Chondrocyte (in vitro differentiated cells): ENCODE data around the gene SRSF2. TPM values are rescaled to one million over a fixed set of nuclear protein-coding genes. Genes with fewer than 3 reads are reported as not detected.
"Not testable (repeated sequence)": the region's sequence is repeated elsewhere in the genome, so short reads cannot be mapped to it uniquely, and the experiment has no call there.

Source experiments
- DNase-seq: peaks from one replicate; pipeline ENCODE4 v3.0.0; 2021; ENCODE audit warnings: mixed read lengths, low spot score
- H3K27ac Mint-ChIP-seq: one replicate; pipeline ENCODE4 v1.8.0; 2021; ENCODE audit warnings: mild to moderate bottlenecking, moderate library complexity, mixed read lengths; ENCODE audit not compliant: unreplicated experiment
- H3K27me3 Mint-ChIP-seq: 2 replicates; pipeline ENCODE4 v1.8.0; 2021; ENCODE audit warnings: low read depth, mixed read lengths
- H3K36me3 Mint-ChIP-seq: 2 replicates; pipeline ENCODE4 v1.8.0; 2021; ENCODE audit warnings: low read depth, mixed read lengths
- H3K4me1 Mint-ChIP-seq: 2 replicates; pipeline ENCODE4 v1.8.0; 2021; ENCODE audit warnings: low read depth, mild to moderate bottlenecking, mixed read lengths
- H3K4me3 Mint-ChIP-seq: one replicate; pipeline ENCODE4 v1.8.0; 2021; ENCODE audit warnings: mild to moderate bottlenecking, moderate library complexity, mixed read lengths; ENCODE audit not compliant: unreplicated experiment
- H3K9me3 Mint-ChIP-seq: 2 replicates; pipeline ENCODE4 v1.8.0; 2021; ENCODE audit warnings: low read depth, mixed read lengths
- total RNA-seq: library from RNA; stranded (reverse); gene quantifications from 3 replicates; pipeline ENCODE4 v1.2.1, GENCODE V29; 2021
- TF ChIP-seq, protein P1 (sequence below): fragments of 200-600 bp; sonication (generic); IDR thresholded peaks from 2 replicates; pipeline ENCODE4 v1.5.0; 2021; ENCODE audit warnings: antibody characterized with exemption, mild to moderate bottlenecking, moderate library complexity

Gene SRSF2
- total RNA-seq, 1 donor from 2014 or later, result 94.4 TPM

DNA sequence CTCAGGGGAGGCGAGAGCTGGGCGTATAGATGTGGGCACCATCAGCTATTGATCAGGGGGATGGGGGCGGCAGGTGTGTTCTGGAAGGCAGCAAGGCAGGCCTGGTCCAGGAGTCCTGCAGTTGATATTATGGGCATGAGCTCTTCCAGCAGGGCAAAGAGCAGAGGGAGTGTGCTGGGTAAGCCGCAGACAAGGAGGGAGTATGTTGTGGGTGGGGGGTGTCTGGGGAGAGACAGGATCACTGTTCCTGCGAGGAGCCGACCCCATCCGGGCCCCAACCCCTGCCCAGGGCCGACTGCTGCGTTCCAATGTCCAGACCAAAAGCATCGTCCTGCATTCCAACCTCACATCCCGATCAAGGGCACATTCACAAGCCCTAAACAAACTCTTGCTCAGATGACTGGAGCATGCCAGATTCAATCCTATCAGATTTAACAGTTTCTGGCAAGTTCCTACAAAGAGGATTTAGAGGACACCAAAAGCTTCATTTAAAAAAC is 35.6 kb downstream of the SRSF2 start:
- Mint-ChIP-seq H3K4me3 (peak overlapping the region; percentile 64), H3K9me3 (no peaks in the 10 kb centered on the region), H3K27me3 (no peaks in the 10 kb centered on the region), H3K4me1 (peaks cover 74% of the 10 kb centered on the region), H3K36me3 (no peaks in the 10 kb centered on the region), H3K27ac (peak overlapping the region; percentile 97)
- no peak for DNase-seq
- TF ChIP-seq, protein P1, sequence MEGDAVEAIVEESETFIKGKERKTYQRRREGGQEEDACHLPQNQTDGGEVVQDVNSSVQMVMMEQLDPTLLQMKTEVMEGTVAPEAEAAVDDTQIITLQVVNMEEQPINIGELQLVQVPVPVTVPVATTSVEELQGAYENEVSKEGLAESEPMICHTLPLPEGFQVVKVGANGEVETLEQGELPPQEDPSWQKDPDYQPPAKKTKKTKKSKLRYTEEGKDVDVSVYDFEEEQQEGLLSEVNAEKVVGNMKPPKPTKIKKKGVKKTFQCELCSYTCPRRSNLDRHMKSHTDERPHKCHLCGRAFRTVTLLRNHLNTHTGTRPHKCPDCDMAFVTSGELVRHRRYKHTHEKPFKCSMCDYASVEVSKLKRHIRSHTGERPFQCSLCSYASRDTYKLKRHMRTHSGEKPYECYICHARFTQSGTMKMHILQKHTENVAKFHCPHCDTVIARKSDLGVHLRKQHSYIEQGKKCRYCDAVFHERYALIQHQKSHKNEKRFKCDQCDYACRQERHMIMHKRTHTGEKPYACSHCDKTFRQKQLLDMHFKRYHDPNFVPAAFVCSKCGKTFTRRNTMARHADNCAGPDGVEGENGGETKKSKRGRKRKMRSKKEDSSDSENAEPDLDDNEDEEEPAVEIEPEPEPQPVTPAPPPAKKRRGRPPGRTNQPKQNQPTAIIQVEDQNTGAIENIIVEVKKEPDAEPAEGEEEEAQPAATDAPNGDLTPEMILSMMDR, result no peak

DNA sequence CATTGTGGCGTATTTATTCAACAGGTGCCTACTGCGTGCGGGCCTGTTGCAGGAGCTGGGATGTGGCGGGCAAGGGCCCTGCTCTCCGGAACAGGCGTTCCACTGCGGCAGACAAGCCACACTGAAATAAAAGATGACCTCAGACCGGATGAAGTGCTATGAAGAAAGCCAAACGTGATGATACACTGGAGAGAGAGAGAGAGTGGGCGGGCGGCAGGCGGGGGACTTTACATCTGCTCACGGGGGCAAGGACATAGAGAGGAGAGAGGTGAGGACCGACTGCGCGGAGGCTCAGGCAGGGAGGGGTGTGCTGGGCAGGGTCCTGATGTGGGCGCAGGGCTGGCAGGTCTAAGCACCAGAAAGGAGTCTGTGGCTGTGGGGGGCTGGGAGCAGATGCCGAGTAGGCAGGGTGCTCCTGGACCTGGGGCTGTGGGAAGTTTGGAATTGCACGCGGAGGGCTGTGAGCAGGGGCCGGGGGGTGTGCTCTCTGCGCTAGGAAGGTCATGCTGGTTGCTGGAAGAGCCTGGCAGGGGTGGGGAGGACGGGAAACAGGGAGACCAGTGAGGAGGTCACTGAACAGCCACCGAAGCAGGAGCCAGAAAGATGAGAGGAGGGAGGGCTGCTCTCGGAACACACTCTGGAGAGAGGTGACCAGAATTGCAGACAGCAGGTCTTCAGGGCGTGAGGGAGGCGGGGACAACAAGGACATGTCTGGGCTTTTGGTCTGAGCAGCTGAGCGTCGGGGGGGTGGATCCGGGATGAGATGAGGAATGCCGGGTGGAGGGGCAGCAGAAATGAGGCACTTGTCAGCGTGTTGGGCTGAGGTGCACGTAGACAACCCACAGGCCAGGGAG is 36.3 kb downstream of the SRSF2 start:
- TF ChIP-seq, protein P1, result no peak

DNA sequence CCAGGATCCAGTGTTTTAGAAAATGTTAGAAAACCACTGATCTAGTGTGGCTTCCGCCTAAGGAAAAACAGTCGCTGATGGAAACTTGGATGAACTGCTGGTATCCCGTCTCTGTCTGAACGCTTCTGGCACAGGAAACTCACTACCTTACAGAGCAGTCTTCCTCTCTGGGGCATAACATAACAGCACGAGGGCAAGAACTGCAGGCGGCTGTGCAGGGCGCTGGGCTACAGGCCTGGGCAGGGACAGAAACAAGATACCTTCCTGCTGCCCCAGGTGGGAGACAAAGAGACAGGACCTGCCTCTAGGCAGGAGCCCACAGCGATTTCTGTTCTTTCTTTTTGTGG is 36.9 kb downstream of the SRSF2 start:
- TF ChIP-seq, protein P1, result no peak
- Mint-ChIP-seq H3K36me3 (no peaks in the 10 kb centered on the region), H3K27me3 (no peaks in the 10 kb centered on the region), H3K4me3 (peak overlapping the region; percentile 64), H3K9me3 (no peaks in the 10 kb centered on the region), H3K27ac (peak overlapping the region; percentile 97), H3K4me1 (peaks cover 78% of the 10 kb centered on the region)
- DNase-seq, result no peak

More for the DNA sequence above, 36.3 kb downstream of the SRSF2 start:
- Mint-ChIP-seq H3K36me3 (no peaks in the 10 kb centered on the region), H3K27ac (peak overlapping the region; percentile 97), H3K27me3 (no peaks in the 10 kb centered on the region), H3K4me1 (peaks cover 76% of the 10 kb centered on the region), H3K4me3 (peak overlapping the region; percentile 64), H3K9me3 (no peaks in the 10 kb centered on the region)
- no peak for DNase-seq

DNA sequence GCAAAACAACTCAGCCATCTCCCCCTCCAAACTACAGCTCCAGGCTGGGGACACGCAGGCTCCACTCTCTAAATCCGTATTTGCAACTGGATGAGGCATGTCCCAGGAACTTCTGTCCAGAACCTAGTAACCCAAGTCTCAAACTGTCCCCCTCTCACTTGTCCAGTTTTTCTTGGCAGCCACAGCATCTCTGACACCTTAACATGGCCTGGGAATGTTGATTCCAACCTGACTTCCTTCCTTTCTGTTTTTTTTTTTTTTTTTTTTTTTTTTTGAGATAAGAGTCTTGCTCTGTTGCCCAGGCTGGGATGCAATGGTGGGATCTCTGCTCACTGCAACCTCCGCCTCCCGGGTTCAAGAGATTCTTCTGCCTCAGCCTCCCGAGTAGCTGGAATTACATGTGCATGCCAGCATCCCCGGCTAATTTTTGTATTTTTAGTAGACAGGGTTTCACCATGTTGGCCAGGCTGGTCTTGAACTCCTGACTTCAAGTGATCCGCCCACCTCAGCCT is 38.6 kb downstream of the SRSF2 start:
- not testable (repeated sequence) for H3K9me3 Mint-ChIP-seq, H3K4me3 Mint-ChIP-seq, H3K27me3 Mint-ChIP-seq, DNase-seq, H3K36me3 Mint-ChIP-seq
- Mint-ChIP-seq H3K4me1 (peaks cover 79% of the 10 kb centered on the region), H3K27ac (peak overlapping the region; percentile 78)

DNA sequence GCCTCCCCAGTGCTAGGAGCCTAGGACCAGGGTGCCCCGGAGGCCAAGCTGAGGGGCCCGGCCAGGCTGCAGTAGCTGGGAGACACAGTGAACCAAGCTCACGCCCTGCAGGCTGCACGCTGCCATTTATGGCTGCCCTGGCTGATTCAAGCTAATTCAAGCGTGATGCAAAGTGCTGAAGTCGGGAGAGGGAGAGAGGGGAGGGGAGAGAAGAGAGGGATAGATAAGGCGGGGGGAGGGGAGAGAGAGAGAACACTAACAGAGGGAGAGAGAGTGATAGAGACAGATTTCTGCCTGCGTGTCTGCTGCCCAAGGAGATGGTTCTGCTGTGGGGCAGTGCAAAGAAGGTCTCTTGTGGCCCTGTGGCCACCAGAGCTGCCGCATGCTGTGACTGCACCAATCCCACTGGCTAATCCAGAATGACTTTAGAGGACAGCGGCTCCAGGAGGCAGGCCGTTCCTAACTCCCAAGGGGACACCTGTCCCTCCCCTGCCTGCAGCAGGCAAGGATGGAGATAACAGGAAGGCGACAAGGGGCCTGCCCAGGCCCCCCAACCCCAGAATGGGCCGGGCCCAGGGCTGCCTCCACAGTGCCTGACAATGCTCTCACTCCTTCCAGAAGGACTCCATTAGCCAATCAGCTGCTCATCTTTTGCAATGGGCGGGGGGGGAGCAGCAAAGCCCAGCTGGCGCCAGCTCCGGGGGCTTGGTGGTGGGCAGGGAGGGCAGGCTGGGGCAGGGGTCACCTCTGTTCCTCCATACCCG is 39.2 kb downstream of the SRSF2 start:
- no peaks in the 10 kb centered on the region for H3K9me3 Mint-ChIP-seq
- no peak for DNase-seq
- H3K27me3 Mint-ChIP-seq, result no peaks in the 10 kb centered on the region
- peaks cover 83% of the 10 kb centered on the region for H3K4me1 Mint-ChIP-seq
- TF ChIP-seq, protein P1, result no peak
- H3K27ac Mint-ChIP-seq, result peak overlapping the region; percentile 80
- no peak overlapping the region for H3K4me3 Mint-ChIP-seq
- H3K36me3 Mint-ChIP-seq, result no peaks in the 10 kb centered on the region
